NB4 (cell line): Measurements from ENCODE around the gene CTNNA2.

ENCODE experiments used
- DNase-seq: peaks from one replicate; pipeline ENCODE4 v3.0.0; 2010; ENCODE audit warnings: low read depth
- H3K4me3 ChIP-seq: one replicate; pipeline ENCODE4 v1.5.1; 2011; ENCODE audit warnings: mild to moderate bottlenecking, low read depth, low read length, moderate library complexity
- CTCF ChIP-seq: IDR thresholded peaks from one replicate; pipeline ENCODE4 v1.5.1; 2012; ENCODE audit warnings: low read depth, low read length
- MAX ChIP-seq: IDR thresholded peaks from 2 replicates; pipeline ENCODE4 v1.6.1; 2011; ENCODE audit warnings: low read depth, low read length
- MYC ChIP-seq: IDR thresholded peaks from 2 replicates; pipeline ENCODE4 v1.6.1; 2011; ENCODE audit warnings: low read depth, low read length
- POLR2A ChIP-seq: IDR thresholded peaks from 2 replicates; pipeline ENCODE4 v1.6.1; 2011; ENCODE audit warnings: mild to moderate bottlenecking; ENCODE audit not compliant: insufficient read length; ENCODE audit errors: extremely low read depth

Gene CTNNA2

GRCh38 chr2:80037310-80037709, 524.5 kb downstream of the CTNNA2 start:
- H3K4me3 ChIP-seq, result no peak overlapping the region
- no peak for DNase-seq
- TF ChIP-seq CTCF (no peak), MYC (no peak), MAX (no peak), POLR2A (no peak)

GRCh38 chr2:80040226-80040625, 527.4 kb downstream of the CTNNA2 start:
- DNase-seq, result no peak
- H3K4me3 ChIP-seq, result no peak overlapping the region
- TF ChIP-seq MYC (no peak), CTCF (no peak), POLR2A (no peak), MAX (no peak)

GRCh38 chr2:80042635-80043034, 529.8 kb downstream of the CTNNA2 start:
- DNase-seq, result no peak

GRCh38 chr2:80048296-80048695, 535.4 kb downstream of the CTNNA2 start:
- TF ChIP-seq MAX (no peak), MYC (no peak), CTCF (no peak), POLR2A (no peak)
- H3K4me3 ChIP-seq, result no peak overlapping the region
- no peak for DNase-seq

More at GRCh38 chr2:80042635-80043034, 529.8 kb downstream of the CTNNA2 start:
- TF ChIP-seq POLR2A (no peak), MYC (no peak), CTCF (no peak), MAX (no peak)
- H3K4me3 ChIP-seq, result no peak overlapping the region

- TF ChIP-seq MYC, result no peak
- no peak for DNase-seq
These were observed 537.4 kb downstream of the CTNNA2 start for GRCh38 chr2:80050246-80050645.

GRCh38 chr2:80053522-80054345, 540.9 kb downstream of the CTNNA2 start:
- no peak for DNase-seq
- TF ChIP-seq MYC (no peak), CTCF (no peak), MAX (no peak), POLR2A (no peak)
- H3K4me3 ChIP-seq, result no peak overlapping the region

More at GRCh38 chr2:80050246-80050645, 537.4 kb downstream of the CTNNA2 start:
- H3K4me3 ChIP-seq, result no peak overlapping the region
